Stimulated activated CD8-positive, alpha-beta memory T cell treated with anti-CD3 and anti-CD28 coated beads, Interleukin-4, amount 100 ng/mL, for 24 hours (primary cell): ENCODE data around the gene IL1B.
"Not testable (repeated sequence)": the region's sequence is repeated elsewhere in the genome, so short reads cannot be mapped to it uniquely, and the experiment has no call there.

Experiments
- DNase-seq: peaks from one replicate; pipeline ENCODE4 v3.0.0-alpha.2; 2020; ENCODE audit warnings: low read depth

IL1B gene

GRCh38 chr2:112850588-112850987 lies 14.0 kb upstream of the IL1B start:
- DNase-seq = no peak

DNA sequence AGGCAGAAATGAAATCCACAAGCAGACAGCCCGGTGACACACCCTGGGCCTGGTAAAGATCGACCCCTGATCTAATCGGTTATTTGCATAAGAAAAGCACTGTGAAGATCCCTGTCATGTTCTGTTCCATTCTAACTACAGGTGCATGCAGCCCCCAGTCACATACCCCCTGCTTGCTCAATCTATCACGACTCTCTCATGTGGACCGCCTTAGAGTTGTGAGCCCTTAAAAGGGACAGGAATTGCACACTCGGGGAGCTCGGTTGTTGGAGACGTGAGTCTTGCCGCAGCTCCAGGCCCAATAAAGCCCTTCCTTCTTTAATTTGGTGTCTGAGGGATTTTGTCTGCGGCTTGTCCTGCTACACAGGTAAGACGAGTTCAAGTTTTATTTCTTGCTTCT lies 13.4 kb upstream of the IL1B start:
- DNase-seq = no peak

DNA sequence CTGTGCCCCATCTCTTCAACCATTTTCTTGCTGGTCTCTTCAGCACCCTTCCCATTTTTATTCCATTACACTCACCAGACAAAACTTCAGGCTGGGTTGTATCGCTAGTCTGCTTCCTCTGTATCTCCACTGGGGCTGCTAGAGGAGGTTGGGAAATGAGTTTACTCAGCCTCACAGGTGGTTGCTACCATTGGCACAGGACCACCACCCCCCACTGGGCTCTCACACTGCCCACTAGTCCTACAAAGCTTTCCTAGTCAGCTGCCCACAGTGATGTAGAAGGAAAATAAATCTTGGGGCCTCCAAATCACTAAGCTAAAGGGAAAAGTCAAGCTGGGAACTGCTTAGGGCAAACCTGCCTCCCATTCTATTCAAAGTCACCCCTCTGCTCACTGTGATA lies 12.3 kb upstream of the IL1B start:
- no peak for DNase-seq

- DNase-seq = no peak
Measured at GRCh38 chr2:112846031-112846430, 9.5 kb upstream of the IL1B start.

- no peak for DNase-seq
Measured at GRCh38 chr2:112843836-112844235, 7.3 kb upstream of the IL1B start.

- DNase-seq = no peak
Measured at GRCh38 chr2:112843288-112843687, 6.7 kb upstream of the IL1B start.

- no peak for DNase-seq
Measured at GRCh38 chr2:112841295-112842044, 4.9 kb upstream of the IL1B start.

DNA sequence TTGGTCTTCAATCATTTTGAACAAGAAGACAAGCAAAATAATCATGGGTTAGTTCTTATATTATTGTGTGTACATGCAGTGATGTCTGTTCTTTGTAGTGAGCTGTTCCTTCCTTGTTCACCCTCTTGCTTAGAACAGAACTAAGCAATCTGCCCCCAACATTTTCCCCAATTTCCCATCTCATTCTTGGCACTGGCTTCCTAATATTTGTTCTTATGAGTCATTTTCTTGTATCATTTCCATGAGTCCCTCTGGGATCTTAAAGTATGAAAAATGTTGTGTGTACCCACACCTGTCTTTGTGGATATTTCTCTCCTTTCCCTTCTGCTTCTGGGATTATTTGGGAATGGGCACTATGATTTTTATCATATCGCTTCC lies 3.5 kb upstream of the IL1B start:
- no peak for DNase-seq

- DNase-seq = no peak
Measured at GRCh38 chr2:112839407-112840067, 3.0 kb upstream of the IL1B start.

- no peak for DNase-seq
Measured at GRCh38 chr2:112836163-112836560, 417 bp downstream of the IL1B start.

DNA sequence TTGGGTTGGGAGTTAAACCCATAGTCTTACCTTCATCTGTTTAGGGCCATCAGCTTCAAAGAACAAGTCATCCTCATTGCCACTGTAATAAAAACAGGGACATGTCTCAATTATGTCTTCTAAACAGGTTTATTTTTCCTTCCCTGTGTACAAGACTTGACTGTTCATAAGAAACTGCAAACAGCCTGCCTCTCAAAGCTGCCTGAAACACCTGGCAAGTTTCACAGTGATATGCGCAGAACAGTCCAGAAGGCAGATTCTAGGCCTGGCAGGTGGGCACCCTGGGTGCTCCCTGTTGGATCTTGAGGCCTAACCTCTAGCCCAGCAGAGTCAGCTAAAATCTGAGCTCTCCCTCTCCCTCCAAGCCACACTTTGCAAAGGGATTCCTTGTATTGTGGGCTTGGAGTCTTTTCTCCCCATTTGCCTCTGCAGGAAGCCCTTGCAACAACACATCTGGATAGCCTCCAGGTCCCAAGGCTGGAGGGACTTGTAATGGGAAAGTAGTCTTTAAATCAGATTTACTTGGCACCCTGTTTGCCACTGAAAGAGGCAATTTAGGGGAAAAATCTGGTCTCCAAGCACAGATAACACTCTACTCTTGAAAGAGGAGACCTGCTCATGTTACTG lies 930 bp downstream of the IL1B start:
- no peak for DNase-seq

DNA sequence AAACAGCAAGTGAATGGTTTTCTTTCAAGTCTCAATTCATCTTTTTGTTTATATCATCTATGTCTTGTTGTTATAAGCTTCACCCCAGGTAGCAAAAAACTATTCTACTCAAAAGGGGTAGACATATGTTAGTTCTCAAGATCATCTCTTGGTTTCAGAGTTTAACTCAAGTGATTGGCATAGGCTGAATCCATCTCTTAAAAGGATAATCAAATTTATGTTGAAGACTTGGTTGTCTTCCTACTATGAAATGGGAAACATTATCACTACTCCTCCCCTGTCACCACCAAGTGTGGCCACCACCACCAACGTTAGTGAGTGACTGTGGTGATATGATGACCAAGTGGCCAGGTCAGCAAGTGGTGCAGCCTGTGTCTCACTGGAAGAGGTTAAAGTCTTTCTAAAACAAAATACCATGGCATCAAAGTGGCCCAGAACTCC lies 1.5 kb downstream of the IL1B start:
- no peak for DNase-seq

DNA sequence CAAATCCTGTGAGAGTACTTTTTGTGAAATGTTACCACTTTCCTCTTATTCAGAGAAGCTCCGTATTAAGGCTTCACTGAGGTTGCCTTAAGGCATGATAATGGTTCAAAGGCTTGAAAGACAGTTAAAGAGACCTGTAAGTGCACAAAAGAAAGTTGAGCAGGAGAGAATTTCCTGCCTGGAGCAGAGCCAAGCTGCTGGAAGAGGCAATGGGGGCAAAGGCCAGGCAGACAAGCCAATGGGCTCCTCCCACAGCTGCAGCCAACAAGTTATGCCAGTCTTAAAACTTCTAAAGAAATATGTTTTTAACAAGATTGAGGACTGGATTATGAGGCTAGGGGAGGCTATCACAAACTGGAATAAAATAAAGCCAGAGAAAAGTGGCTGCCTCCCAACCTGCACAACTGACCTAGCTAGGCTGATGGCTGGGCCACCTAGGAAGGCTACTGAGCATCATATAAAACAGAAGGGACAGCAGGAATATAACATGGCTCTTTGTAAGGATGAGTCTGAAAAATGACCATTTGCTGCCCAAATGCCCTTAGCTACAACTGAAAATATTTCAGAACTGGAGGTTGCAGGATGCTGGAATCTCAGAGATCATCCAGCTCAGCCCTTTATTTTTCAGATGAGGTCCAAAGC lies 2.1 kb downstream of the IL1B start:
- no peak for DNase-seq

DNA sequence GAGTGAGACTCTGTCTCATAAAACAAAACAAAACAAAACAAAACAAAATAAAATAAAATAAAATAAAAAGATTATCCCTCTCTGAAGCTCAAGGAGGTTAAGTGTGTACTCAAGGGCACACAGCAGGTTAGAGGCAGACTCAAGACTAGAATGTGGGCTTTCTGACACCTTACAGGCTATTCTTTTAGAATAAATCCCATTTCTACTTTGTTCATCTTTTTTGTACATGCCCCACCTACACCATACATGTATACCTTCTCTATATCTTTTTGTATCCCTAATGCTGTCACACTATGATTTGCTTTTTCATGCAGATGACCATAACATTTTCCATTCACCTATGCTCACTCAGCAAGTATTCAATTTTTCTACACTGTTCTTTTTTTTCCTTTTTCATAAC lies 2.6 kb downstream of the IL1B start:
- DNase-seq = no peak

DNA sequence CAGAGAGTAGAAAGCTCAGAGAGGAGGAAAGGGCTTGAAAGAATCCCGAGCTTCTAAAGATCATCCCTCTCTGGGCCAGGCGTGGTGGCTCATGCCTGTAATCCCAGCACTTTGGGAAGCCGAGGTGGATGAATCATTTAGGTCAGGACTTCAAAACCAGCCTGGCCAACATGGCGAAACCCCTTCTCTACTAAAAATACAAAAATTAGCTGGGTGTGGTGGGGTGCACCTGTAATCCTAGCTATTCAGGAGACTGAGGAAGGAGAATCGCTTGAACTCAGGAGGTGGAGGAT lies 3.0 kb downstream of the IL1B start:
- DNase-seq = not testable (repeated sequence)

GRCh38 chr2:112832841-112833638 lies 3.5 kb downstream of the IL1B start:
- DNase-seq = no peak

- DNase-seq = no peak
Measured at GRCh38 chr2:112831946-112832840, 4.4 kb downstream of the IL1B start.

DNA sequence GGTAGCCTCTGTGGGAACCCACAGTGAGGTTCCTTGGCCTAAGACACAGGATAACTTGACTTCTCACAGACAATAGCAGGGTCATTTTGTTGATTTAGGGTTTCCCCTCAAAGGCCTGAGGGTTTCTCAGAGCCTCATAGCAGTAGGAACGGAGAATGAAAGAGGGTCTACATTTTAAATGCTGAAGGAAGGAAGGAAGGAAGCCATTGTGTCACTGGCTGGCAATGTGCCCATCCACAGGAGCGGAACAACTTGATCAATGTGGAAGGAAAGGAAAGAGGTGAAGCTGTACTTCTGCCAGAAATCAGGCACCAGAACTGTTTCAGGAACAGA lies 5.1 kb downstream of the IL1B start:
- no peak for DNase-seq

DNA sequence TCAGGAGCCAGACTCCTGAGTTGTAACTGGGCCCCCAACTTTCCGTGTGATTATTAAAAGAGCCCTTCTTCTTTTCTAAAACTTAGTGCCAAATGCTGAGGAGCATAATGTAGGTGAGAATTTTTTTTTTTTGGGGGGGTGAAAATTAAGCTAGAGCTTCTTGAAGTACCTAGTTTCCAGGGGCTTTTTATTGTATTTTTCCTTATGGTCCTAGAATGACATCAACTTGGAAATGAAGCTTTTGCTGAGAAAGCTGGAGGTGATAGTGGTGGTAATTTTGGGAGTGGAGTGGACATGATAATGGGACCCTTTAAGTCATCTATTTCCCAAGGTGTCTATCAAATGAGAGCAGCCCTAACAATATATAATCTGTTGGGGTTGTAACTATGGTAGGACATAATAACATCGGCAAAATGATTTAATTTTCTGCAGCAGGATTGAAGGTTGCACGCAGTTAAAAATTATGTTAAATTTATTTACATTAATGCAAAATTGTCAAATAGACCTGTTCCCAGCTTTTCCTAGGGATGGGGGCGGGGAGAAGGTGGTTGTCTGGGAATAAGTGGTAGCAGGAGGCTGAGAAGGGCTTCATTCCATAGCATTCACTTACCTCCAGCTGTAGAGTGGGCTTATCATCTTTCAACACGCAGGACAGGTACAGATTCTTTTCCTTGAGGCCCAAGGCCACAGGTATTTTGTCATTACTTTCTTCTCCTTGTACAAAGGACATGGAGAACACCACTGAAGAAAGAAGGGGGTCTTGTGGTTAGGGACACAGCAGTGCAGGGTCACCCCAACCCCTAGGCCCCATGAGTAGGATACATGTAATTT lies 5.7 kb downstream of the IL1B start:
- no peak for DNase-seq

DNA sequence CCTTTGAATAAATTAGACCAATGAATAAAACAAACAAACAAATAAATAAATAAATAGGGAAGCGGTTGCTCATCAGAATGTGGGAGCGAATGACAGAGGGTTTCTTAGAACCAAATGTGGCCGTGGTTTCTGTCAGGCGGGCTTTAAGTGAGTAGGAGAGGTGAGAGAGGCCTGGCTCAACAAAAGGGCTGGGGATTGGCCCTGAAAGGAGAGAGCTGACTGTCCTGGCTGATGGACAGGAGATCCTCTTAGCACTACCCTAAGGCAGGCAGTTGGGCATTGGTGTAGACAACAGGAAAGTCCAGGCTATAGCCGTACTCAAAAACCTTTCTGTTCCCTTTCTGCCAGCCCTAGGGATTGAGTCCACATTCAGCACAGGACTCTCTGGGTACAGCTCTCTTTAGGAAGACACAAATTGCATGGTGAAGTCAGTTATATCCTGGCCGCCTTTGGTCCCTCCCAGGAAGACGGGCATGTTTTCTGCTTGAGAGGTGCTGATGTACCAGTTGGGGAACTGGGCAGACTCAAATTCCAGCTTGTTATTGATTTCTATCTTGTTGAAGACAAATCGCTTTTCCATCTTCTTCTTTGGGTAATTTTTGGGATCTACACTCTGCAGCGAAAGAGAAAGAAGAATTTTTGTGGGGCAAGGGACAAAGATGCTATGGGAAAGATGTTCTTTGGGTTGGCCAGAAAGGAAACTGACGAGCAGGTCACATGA lies 6.5 kb downstream of the IL1B start:
- no peak for DNase-seq
